ENCODE data around the gene LY6G6C.

The LY6G6C gene, protein sequence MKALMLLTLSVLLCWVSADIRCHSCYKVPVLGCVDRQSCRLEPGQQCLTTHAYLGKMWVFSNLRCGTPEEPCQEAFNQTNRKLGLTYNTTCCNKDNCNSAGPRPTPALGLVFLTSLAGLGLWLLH
- long read RNA-seq, result 0 reads

DNA sequence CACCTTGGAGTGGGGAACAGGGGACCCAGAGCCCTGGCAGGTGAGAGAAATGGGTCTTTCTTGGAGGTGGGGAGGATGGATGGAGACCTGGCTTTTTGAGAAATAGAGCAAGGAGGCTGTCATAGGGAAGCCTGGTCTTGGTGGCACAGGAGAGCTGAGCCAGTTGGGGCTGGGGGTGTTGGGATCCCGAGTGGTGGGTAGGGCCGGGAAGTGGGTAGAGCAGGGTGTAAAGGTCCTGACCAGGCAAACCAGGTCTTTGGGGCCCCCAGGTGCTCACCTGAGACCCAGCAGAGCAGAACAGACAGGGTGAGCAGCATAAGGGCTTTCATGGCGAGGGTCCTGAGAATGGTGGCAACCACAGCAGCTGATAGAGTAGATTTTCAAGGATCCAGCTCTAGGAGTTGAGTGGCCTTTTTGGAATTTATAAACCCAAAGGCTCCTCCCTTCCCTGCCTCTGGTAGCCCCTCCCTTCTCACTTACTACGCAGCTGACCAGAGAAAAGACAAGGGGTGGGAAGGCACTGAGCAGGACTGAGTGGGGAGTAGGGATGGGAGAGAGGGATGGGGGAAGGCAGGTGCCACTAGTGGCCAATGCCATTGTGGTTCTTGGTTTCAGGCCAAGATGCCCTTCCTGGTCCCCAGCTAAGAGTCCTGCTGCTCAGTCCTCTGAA, at the start of gene LY6G6C:
Gene LY6G6C, minus strand, starts transcription at position 396 of the 670 bp plus-strand sequence. Its CDS starts 67 bp downstream, at position 329.
- no peaks in the 10 kb centered on the region for H3K27me3 ChIP-seq (ENCODE audit: insufficient read depth, poor library complexity, severe bottlenecking)
- no peak for TF ChIP-seq SPI1 (IDR thresholded peaks at IDR 0.05; ENCODE audit: borderline replicate concordance, low read depth)
- TF ChIP-seq, protein P1, sequence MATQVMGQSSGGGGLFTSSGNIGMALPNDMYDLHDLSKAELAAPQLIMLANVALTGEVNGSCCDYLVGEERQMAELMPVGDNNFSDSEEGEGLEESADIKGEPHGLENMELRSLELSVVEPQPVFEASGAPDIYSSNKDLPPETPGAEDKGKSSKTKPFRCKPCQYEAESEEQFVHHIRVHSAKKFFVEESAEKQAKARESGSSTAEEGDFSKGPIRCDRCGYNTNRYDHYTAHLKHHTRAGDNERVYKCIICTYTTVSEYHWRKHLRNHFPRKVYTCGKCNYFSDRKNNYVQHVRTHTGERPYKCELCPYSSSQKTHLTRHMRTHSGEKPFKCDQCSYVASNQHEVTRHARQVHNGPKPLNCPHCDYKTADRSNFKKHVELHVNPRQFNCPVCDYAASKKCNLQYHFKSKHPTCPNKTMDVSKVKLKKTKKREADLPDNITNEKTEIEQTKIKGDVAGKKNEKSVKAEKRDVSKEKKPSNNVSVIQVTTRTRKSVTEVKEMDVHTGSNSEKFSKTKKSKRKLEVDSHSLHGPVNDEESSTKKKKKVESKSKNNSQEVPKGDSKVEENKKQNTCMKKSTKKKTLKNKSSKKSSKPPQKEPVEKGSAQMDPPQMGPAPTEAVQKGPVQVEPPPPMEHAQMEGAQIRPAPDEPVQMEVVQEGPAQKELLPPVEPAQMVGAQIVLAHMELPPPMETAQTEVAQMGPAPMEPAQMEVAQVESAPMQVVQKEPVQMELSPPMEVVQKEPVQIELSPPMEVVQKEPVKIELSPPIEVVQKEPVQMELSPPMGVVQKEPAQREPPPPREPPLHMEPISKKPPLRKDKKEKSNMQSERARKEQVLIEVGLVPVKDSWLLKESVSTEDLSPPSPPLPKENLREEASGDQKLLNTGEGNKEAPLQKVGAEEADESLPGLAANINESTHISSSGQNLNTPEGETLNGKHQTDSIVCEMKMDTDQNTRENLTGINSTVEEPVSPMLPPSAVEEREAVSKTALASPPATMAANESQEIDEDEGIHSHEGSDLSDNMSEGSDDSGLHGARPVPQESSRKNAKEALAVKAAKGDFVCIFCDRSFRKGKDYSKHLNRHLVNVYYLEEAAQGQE (IDR thresholded peaks at IDR 0.05; ENCODE audit: insufficient replicate concordance, low read depth), result no peak
- TF ChIP-seq, protein P2, sequence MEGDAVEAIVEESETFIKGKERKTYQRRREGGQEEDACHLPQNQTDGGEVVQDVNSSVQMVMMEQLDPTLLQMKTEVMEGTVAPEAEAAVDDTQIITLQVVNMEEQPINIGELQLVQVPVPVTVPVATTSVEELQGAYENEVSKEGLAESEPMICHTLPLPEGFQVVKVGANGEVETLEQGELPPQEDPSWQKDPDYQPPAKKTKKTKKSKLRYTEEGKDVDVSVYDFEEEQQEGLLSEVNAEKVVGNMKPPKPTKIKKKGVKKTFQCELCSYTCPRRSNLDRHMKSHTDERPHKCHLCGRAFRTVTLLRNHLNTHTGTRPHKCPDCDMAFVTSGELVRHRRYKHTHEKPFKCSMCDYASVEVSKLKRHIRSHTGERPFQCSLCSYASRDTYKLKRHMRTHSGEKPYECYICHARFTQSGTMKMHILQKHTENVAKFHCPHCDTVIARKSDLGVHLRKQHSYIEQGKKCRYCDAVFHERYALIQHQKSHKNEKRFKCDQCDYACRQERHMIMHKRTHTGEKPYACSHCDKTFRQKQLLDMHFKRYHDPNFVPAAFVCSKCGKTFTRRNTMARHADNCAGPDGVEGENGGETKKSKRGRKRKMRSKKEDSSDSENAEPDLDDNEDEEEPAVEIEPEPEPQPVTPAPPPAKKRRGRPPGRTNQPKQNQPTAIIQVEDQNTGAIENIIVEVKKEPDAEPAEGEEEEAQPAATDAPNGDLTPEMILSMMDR (IDR thresholded peaks at IDR 0.05; ENCODE audit: insufficient read depth, low read length), result no peak
- TF ChIP-seq GABPA (IDR thresholded peaks at IDR 0.05; ENCODE audit: low read depth), result no peak
- TF ChIP-seq POLR2AphosphoS5 (IDR thresholded peaks at IDR 0.05; ENCODE audit: low read depth), result no peak
- H3K4me3 ChIP-seq (replicated peaks; ENCODE audit: insufficient read depth, low read length), result no peak within 1 kb of the TSS
- no peak for DNase-seq (ENCODE audit: low read depth in 1 of 2, low spot score in 1 of 2)
- no peak within 1 kb of the TSS for H3K27ac ChIP-seq (replicated peaks)

DNA sequence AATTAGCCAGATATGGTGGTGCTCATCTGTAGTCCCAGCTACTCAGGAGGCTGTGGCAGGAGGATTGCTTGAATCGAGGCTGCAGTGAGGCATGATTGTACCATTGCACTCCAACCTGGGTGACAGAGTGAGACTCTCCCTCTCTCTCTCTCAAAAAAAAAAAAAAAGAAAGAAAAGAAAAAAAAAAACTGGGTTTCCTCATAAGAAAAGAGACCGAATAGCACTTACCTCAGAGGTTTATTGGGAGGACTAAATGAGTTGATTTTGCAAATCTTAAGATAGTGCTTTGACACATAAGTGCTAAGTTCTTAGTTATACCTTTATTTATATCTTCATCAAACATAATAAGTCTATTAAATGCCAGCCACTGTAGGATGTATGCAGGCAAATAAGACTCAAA, 49.3 kb upstream of the LY6G6C start:
- no peak for DNase-seq (ENCODE audit: low read depth in 1 of 2, low spot score in 1 of 2)
- Histone ChIP-seq H3K27me3 (ENCODE audit: insufficient read depth, poor library complexity, severe bottlenecking) (no peaks in the 10 kb centered on the region), H3K4me3 (replicated peaks; ENCODE audit: insufficient read depth, low read length) (no peak overlapping the region), H3K27ac (replicated peaks) (no peak overlapping the region)
- TF ChIP-seq, protein P2 (IDR thresholded peaks at IDR 0.05; ENCODE audit: insufficient read depth, low read length), result no peak
- no peak for TF ChIP-seq GABPA (IDR thresholded peaks at IDR 0.05; ENCODE audit: low read depth)
- no peak for TF ChIP-seq SPI1 (IDR thresholded peaks at IDR 0.05; ENCODE audit: borderline replicate concordance, low read depth)
- TF ChIP-seq, protein P1 (IDR thresholded peaks at IDR 0.05; ENCODE audit: insufficient replicate concordance, low read depth), result no peak
- TF ChIP-seq POLR2AphosphoS5 (IDR thresholded peaks at IDR 0.05; ENCODE audit: low read depth), result no peak

DNA sequence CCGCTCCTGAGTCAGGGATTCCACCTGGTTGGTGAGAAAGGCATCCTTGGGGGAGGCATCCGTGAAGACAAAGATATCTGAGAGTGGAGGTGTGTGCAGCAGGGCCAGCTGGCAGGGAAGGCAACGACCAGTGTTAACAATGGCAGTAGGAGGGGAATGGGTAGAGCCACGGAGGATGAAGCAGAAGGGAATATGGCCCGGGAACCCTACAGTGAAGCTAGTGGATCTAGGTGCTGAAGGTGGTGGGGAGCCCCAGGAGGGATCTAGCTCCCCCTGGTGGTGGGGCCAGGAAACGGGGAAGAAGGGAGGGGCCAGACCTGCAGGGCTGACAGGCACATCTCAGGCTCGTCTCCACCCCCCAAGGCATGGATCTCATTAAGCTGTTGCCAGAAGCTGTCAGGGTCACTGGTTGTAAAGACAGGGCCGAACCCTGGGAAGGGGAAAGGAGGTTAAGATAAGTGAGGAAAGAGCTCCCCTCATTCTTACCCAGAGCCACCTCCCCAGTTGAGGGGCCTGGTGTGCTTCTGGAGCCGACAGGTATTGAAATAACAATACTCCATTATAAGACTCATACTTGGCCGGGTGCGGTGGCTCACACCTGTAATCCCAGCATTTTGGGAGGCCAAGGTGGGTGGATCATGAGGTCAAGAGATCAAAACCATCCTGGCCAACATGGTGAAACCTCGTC, 48.3 kb upstream of the LY6G6C start:
- Histone ChIP-seq H3K27me3 (ENCODE audit: insufficient read depth, poor library complexity, severe bottlenecking) (no peaks in the 10 kb centered on the region), H3K27ac (replicated peaks) (no peak overlapping the region), H3K4me3 (replicated peaks; ENCODE audit: insufficient read depth, low read length) (no peak overlapping the region)
- TF ChIP-seq POLR2AphosphoS5 (IDR thresholded peaks at IDR 0.05; ENCODE audit: low read depth), result no peak
- TF ChIP-seq, protein P2 (IDR thresholded peaks at IDR 0.05; ENCODE audit: insufficient read depth, low read length), result peak; percentile 93
- DNase-seq (ENCODE audit: low read depth in 1 of 2, low spot score in 1 of 2), result peak; percentile 73 to 90
